ENCODE measurements around the gene TTLL11. TPM values are rescaled to one million over a fixed set of nuclear protein-coding genes. Genes with fewer than 3 reads are reported as not detected.

TTLL11 gene
- total RNA-seq, 2 experiments from 2014 or later: 0.56 to 1.4 TPM

DNA sequence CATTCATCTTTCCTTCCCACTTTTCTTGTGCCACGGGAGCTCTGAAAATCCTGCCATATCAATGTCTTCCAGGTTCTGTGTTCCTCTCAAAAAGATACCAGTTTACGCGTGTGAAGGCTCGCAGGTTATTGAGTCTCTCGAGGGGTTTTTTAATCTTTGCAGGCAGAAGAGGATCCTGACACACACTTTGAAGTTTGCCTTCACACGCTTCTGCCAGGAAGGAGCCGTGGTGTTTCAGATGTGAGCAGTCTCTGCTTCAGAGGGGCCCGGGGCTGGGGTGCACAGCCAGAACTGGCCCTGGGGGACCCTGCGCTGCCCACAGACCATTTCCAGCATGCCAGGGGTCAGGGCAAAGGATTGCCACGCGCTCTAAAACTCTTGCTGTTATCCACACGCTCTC, 167.2 kb downstream of the TTLL11 start:
- CTCF ChIA-PET: no interaction called here
- DNase-seq (no peak), ATAC-seq (no peak)
- no peaks in the 10 kb centered on the region for H3K9me3 Mint-ChIP-seq
- TF ChIP-seq, protein P1, sequence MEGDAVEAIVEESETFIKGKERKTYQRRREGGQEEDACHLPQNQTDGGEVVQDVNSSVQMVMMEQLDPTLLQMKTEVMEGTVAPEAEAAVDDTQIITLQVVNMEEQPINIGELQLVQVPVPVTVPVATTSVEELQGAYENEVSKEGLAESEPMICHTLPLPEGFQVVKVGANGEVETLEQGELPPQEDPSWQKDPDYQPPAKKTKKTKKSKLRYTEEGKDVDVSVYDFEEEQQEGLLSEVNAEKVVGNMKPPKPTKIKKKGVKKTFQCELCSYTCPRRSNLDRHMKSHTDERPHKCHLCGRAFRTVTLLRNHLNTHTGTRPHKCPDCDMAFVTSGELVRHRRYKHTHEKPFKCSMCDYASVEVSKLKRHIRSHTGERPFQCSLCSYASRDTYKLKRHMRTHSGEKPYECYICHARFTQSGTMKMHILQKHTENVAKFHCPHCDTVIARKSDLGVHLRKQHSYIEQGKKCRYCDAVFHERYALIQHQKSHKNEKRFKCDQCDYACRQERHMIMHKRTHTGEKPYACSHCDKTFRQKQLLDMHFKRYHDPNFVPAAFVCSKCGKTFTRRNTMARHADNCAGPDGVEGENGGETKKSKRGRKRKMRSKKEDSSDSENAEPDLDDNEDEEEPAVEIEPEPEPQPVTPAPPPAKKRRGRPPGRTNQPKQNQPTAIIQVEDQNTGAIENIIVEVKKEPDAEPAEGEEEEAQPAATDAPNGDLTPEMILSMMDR (IDR thresholded peaks at IDR 0.05): no peak
- intact Hi-C loops (cut with micrococcal nuclease): no loop called here
- no peak overlapping the region for H3K4me3 Mint-ChIP-seq
- H3K27me3 Mint-ChIP-seq: no peaks in the 10 kb centered on the region
- H3K27ac Mint-ChIP-seq: no peak overlapping the region
- no peaks in the 10 kb centered on the region for H3K36me3 Mint-ChIP-seq (ENCODE audit: low read depth)
- H3K4me1 Mint-ChIP-seq (ENCODE audit: low read depth): no peaks in the 10 kb centered on the region
- POLR2A ChIA-PET: no interaction called here

DNA sequence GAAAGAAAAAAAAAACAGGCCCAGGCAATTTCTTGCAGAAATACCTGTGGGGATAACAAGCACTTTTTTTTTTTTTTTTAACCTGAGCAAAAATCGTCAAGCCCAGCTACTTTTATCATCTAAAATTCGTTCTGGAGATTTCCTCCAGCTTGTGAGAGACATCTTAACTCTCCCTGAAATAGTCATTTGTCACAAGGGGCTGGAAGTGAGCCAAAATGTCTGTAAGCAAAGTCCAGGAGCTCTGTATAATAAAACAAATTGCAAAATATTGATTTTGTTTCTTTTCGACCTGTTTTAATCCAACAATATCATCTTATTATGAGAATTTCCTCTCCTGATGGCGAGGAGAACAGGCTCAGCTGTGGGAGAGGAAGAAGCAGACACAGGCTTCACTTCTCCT, 168.4 kb downstream of the TTLL11 start:
- no peaks in the 10 kb centered on the region for H3K4me1 Mint-ChIP-seq (ENCODE audit: low read depth)
- no peak overlapping the region for H3K27ac Mint-ChIP-seq
- H3K9me3 Mint-ChIP-seq: no peaks in the 10 kb centered on the region
- no peak for ATAC-seq
- intact Hi-C loops (cut with micrococcal nuclease): no loop called here
- no peaks in the 10 kb centered on the region for H3K36me3 Mint-ChIP-seq (ENCODE audit: low read depth)
- ChIA-PET CTCF (no interaction called here), POLR2A (no interaction called here)
- no peak for DNase-seq
- H3K4me3 Mint-ChIP-seq: no peak overlapping the region
- no peaks in the 10 kb centered on the region for H3K27me3 Mint-ChIP-seq
- TF ChIP-seq, protein P1 (IDR thresholded peaks at IDR 0.05): no peak

DNA sequence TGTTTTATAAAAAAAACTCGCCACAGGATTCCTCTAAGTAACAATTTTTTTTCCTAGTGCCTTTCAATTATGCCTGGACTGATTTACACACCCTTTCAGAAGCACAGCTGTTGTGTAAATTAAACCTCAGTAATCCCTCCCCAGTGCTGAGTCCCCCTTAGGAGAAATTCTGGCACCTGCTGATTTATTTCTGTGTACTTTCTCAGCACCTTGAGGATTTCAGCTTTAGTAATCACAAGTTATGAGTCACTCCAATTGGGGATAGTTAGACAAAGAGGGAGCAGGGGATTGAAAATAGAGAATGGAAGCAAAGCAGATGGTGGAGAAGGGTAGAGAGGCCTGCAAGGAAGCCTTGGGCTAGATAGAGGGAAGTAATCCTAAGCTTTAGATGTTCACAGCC, 171.7 kb downstream of the TTLL11 start:
- ChIA-PET CTCF (no interaction called here), POLR2A (interaction anchor here (0.5 kb wide), 1 partner anchor 11 kb away, joined by 3 read pairs; no protein-coding TSS in a partner anchor)
- DNase-seq (no peak), ATAC-seq (no peak)
- H3K27me3 Mint-ChIP-seq: no peaks in the 10 kb centered on the region
- H3K4me3 Mint-ChIP-seq: no peak overlapping the region
- H3K27ac Mint-ChIP-seq: no peak overlapping the region
- no peaks in the 10 kb centered on the region for H3K4me1 Mint-ChIP-seq (ENCODE audit: low read depth)
- TF ChIP-seq, protein P1 (IDR thresholded peaks at IDR 0.05): no peak
- H3K36me3 Mint-ChIP-seq (ENCODE audit: low read depth): no peaks in the 10 kb centered on the region
- intact Hi-C loops (cut with micrococcal nuclease): no loop called here
- no peaks in the 10 kb centered on the region for H3K9me3 Mint-ChIP-seq

DNA sequence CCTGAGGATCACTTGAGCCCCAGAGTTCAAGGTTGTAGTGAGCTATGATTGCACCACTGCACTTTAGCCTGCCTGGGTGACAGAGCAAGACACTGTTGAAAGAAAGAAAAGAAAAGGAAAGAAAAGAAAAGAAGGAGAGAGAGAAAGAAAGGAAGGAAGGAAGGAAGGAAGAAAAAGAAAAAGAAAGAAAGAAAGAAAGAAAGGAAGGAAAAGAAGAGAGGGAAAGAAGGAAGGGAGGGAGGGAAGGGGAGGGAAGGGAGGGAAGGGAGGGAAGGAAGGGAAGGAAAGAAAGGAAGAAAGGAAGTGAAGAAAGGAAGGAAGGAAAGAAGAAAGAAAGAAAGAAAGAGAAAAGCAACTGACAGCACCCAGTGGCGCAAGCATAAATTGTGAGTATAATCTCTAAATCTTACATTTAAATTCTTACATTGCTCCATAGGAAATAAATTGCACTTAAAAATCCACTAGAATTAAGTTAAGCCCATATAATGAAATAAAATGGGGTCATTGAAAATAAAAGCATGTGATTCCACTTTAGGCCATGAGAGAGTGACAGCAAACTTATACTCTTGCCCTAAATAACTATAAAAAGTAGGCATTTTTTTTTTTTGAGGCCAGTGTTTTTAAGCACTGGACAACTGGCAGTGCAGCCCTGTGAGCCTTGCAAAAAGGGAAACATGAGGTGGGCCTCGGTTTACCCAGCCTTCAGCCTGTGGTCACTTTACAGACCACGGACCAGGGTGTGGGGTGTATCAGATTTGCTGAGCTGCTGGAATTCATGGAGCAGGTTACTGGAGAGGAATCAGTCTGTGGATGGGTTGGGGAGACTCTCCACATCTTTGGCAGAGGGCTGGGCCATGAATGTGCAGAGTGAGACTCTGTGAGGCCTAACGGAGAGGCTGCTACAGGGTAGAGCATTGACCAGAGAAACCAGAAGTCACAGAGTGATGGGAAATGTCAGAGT, 175.5 kb downstream of the TTLL11 start:
- ChIA-PET CTCF (no interaction called here), POLR2A (no interaction called here)

DNA sequence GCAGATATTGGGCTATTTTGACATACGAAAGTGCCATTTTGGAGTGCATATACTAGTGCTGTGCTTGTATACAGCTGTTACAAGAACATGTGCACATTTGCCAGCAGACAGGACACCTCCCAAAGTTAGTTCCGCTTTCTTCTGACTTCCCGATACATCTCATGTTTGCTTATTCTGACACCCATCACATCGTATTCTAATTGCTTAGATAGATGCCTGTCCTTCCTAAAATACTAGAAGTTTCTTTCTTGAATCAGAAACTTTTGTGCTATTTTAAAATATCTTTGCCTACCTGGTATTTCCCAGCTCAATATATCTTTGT, 177.8 kb downstream of the TTLL11 start:
- H3K4me1 Mint-ChIP-seq (ENCODE audit: low read depth): no peaks in the 10 kb centered on the region
- intact Hi-C loops (cut with micrococcal nuclease): no loop called here
- no peaks in the 10 kb centered on the region for H3K36me3 Mint-ChIP-seq (ENCODE audit: low read depth)
- H3K27me3 Mint-ChIP-seq: no peaks in the 10 kb centered on the region
- H3K9me3 Mint-ChIP-seq: no peaks in the 10 kb centered on the region
- CTCF ChIA-PET: no interaction called here
- TF ChIP-seq, protein P1 (IDR thresholded peaks at IDR 0.05): no peak
- no peak for ATAC-seq
- POLR2A ChIA-PET: no interaction called here
- no peak overlapping the region for H3K4me3 Mint-ChIP-seq
- no peak for DNase-seq
- H3K27ac Mint-ChIP-seq: no peak overlapping the region

More for the DNA sequence above, 175.5 kb downstream of the TTLL11 start:
- Mint-ChIP-seq H3K27ac (no peak overlapping the region), H3K36me3 (ENCODE audit: low read depth) (no peaks in the 10 kb centered on the region), H3K4me3 (no peak overlapping the region), H3K9me3 (no peaks in the 10 kb centered on the region), H3K27me3 (no peaks in the 10 kb centered on the region), H3K4me1 (ENCODE audit: low read depth) (no peaks in the 10 kb centered on the region)
- DNase-seq (no peak), ATAC-seq (no peak)
- TF ChIP-seq, protein P1 (IDR thresholded peaks at IDR 0.05): no peak
- intact Hi-C loops (cut with micrococcal nuclease): no loop called here

All from activated CD8-positive, alpha-beta T cell treated with anti-CD3 and anti-CD28 coated beads for 36 hours (primary cell).